Omental fat pad (tissue), 4 donors: ENCODE results near the gene PTGIS. TPM values are rescaled to one million over a fixed set of nuclear protein-coding genes. Genes with fewer than 3 reads are reported as not detected.
A peak's percentile ranks its signal among the peaks of the same experiment; 100 is the strongest.

ENCODE experiments used
- ATAC-seq: fragments of 150-250 bp; one replicate; pipeline ENCODE4 v1.9.1; 2016; ENCODE audit warnings: mild to moderate bottlenecking, moderate library complexity; ENCODE audit not compliant: low FRiP score
- DNase-seq: peaks from one replicate; pipeline ENCODE4 v3.0.0-alpha.2; 2019; ENCODE audit warnings: low spot score
- total RNA-seq, 4 donors: library from RNA; depleted of rRNA; stranded (reverse); fragments of >200 nt; gene quantifications; one replicate each; pipeline ENCODE4 v1.1.0, GENCODE V29; 2016
- TF ChIP-seq, protein P1 (sequence below), 3 donors: fragments of 450-650 bp; IDR thresholded peaks; one replicate each; pipeline ENCODE4 v1.5.1; 2016 to 2017; ENCODE audit warnings: antibody characterized with exemption in 3 of 3, mild to moderate bottlenecking in 3 of 3, moderate library complexity in 2 of 3

PTGIS gene
- total RNA-seq, 4 donors from 2014 or later = 77.7 to 229 (median 113) TPM

DNA sequence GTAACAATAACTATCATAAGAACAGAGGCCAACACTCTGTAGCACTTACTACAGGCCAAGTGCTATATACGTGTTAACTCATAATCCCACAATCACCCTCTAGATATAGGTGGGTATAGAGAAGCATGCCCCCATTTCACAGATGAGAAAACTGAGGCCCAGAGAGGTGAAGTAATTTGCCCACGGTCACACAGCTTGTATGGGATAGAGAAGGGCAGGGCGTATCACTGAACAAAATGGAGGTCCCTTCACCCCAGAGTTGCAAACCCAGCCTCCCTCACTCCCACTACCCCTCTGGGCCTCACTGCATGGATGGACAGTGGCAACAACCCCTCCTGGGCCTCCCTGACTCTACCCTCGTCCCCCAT, 31.8 kb upstream of the PTGIS start:
- TF ChIP-seq, protein P1, sequence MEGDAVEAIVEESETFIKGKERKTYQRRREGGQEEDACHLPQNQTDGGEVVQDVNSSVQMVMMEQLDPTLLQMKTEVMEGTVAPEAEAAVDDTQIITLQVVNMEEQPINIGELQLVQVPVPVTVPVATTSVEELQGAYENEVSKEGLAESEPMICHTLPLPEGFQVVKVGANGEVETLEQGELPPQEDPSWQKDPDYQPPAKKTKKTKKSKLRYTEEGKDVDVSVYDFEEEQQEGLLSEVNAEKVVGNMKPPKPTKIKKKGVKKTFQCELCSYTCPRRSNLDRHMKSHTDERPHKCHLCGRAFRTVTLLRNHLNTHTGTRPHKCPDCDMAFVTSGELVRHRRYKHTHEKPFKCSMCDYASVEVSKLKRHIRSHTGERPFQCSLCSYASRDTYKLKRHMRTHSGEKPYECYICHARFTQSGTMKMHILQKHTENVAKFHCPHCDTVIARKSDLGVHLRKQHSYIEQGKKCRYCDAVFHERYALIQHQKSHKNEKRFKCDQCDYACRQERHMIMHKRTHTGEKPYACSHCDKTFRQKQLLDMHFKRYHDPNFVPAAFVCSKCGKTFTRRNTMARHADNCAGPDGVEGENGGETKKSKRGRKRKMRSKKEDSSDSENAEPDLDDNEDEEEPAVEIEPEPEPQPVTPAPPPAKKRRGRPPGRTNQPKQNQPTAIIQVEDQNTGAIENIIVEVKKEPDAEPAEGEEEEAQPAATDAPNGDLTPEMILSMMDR (IDR thresholded peaks at IDR 0.05) = no peak
- DNase-seq (no peak), ATAC-seq (no peak)

DNA sequence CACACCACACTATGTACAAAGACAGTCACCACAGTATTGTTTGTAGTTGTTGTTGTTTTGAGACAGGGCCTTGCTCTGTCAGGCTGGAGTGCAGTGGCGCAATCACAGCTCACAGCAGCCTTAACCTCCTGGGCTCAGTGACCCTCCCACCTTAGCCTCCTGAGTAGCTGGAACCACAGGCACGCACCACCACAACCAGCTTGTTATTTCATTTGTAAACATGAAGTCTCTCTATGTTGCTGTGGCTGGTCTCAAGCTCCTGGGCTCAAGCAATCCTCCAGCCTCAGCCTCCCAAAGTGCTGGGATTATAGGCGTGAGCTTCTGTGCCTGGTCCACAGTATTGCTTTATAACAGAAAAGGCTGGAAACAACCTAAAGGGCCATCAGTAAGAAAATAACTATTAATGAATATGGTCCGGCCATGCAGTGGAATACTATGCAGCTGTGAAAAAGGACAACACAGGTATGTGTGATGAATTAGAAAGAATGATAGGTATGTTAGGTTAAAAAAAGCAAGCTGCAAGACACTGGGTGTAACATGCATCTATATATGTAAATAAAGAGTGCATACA, 30.0 kb upstream of the PTGIS start:
- ATAC-seq = no peak
- TF ChIP-seq, protein P1 (IDR thresholded peaks at IDR 0.05) = no peak
- no peak for DNase-seq

DNA sequence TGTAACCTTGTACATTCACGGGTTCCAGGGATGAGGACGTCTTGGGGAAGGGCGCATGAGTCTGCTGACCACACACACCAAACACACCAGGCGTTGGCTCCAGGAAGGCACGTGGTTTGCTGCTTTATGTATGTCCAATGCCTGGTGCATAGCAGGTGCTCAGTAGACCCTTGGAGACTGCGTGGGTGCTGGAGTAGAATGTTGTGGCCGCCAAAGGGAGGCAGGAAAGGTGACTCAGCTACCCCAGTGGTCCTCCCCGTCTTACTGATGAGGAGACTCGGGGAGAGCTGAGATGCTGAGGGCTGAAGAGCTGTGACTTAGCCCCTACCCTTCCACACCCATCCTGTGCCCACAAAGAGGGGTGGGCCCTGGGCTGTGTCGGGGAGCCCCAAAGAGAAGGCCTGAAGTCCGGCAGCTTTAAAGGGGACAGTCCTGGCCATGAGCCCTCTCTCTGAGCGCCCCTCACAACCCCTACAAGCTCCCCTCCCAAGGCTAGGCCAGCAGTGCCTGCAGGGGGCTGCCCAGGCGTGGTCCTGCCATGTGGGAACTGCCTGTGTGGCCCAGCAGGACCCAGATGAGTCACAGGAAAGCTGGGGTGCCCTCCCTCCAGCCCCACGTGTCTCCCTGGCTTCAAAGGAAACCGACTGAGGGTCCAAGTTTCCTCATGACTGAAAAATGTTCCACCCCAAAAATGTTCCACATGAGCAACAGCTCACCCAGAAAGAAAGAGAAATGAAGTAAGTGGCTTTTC, 28.0 kb upstream of the PTGIS start:
- no peak for DNase-seq
- TF ChIP-seq, protein P1 (IDR thresholded peaks at IDR 0.05) = no peak
- no peak for ATAC-seq

DNA sequence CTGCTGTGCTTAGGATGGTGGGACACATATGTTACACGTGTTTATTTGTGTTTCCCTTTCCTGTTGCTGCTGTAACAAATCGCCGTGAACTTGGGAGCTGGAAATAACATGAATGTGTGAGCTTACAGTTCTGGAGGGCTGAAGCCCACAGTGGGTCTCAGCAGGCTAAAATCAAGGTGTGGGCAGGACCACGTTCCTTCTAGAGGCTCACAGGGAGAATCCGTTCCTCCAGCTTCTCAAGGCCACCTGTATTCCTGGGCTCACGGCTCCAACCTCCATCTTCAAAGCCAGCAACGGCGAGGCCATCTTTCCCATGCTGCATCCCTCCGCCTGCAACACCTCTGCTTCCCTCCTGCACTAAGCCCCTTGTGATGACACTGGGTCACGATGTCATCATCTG, 27.4 kb upstream of the PTGIS start:
- TF ChIP-seq, protein P1 (IDR thresholded peaks at IDR 0.05) = no peak
- ATAC-seq = no peak
- DNase-seq = no peak

DNA sequence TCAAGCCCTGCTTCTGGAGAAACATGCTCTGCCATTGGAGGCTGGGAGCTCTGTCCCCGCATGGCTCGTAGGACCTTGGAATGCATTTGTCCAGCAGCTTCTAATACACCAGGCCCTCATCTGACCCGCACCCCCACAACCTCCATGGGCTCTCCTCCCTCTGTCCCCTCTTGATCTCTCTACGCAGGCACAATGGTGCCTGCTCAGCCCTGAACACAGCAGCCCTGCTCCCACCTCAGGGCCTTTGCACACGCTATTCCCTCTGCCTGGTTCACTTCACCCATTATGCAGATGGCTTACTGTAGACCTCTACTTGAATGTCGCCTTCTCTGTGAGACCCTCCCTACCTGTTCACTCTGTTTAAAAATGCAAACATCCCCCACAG, 27.0 kb upstream of the PTGIS start:
- no peak for ATAC-seq
- DNase-seq = no peak
- TF ChIP-seq, protein P1 (IDR thresholded peaks at IDR 0.05) = no peak

DNA sequence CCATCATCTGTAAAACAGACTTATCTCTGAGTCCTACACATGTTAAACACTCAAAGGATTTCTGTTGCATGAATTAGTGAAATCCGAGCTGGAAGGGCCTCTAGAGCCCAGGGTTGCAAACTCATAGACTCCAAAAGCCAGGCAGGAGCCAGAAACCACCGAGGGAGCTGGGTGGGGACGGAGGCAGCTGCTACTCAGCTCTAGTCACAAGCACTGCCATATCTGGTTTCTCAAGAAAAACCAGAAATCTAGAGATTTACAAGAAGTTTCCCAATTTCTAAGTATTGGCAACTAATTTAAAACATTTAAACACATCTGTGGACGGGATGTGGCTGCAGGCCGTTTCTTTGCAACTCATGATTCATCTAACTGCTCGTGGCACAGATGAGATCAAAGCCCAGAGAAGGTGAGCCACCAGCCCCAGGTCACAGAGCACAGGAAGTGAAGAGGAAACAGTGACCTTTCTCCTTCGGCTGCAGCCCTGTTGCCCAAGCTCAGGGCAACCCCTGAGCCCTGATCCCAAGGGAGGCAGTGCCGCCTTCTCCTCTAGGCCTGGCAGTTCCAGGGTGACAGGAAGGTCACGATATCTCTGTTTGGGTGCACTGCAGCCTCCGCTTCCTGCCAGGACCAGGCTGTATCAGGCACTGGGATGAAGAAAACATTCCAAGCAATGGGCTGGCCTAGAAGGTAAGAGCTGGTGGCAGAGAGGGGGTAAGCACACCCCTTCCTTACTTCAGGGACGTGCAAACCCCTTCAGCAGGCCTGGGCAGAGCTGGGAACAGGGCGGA, 26.4 kb upstream of the PTGIS start:
- DNase-seq = no peak
- TF ChIP-seq, protein P1 (IDR thresholded peaks at IDR 0.05) = no peak

More for the DNA sequence above, 26.4 kb upstream of the PTGIS start:
- ATAC-seq = peak; percentile 62
